SU-DHL-6 (cell line): ENCODE results near the gene ASH1L.

Experiments
- EZH2phosphoT487 ChIP-seq: fragments of 200-600 bp; sonication (generic), shearing (Covaris generic); conservative IDR thresholded peaks from 2 replicates; pipeline ENCODE4 v1.6.1; 2018; ENCODE audit warnings: mild to moderate bottlenecking, antibody characterized with exemption, low read length, moderate library complexity, mixed read lengths
- TF ChIP-seq, protein P1 (sequence below): fragments of 200-600 bp; sonication (generic); IDR thresholded peaks from one replicate; pipeline ENCODE4 v1.5.1; 2017; ENCODE audit warnings: antibody characterized with exemption, mild to moderate bottlenecking, low read length, moderate library complexity; ENCODE audit not compliant: insufficient read depth, poor library complexity, severe bottlenecking

DNA sequence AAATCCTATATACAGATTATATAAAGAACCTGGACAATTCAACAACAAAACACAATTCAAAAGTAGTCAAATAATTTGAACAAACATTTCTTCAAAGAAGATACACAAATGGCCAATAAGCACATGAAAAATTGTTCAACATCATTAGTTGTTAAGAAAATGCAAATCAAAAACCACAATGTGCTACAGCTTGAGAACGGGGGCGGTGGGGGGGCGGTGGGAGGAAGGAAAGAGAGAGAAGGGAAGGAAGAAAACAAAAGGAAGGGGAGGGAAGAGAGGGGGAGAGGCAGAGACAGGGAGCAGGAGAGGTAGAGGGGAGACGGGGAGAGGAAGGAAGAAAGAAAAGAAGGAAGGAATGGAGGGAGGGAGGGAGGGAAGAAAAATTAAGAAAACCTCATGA is 44.1 kb downstream of the ASH1L start:
- TF ChIP-seq, protein P1, sequence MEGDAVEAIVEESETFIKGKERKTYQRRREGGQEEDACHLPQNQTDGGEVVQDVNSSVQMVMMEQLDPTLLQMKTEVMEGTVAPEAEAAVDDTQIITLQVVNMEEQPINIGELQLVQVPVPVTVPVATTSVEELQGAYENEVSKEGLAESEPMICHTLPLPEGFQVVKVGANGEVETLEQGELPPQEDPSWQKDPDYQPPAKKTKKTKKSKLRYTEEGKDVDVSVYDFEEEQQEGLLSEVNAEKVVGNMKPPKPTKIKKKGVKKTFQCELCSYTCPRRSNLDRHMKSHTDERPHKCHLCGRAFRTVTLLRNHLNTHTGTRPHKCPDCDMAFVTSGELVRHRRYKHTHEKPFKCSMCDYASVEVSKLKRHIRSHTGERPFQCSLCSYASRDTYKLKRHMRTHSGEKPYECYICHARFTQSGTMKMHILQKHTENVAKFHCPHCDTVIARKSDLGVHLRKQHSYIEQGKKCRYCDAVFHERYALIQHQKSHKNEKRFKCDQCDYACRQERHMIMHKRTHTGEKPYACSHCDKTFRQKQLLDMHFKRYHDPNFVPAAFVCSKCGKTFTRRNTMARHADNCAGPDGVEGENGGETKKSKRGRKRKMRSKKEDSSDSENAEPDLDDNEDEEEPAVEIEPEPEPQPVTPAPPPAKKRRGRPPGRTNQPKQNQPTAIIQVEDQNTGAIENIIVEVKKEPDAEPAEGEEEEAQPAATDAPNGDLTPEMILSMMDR: no peak
- no peak for TF ChIP-seq EZH2phosphoT487
